ENCODE measurements around the gene ZCCHC7.

- TF ChIP-seq CTCF (IDR thresholded peaks at IDR 0.05) = no peak
- no peak for TF ChIP-seq POLR2A (IDR thresholded peaks at IDR 0.05)
These were observed 38.1 kb upstream of the ZCCHC7 start for GRCh38 chr9:37082214-37082765.
